ENCODE results near the gene PTPRM. TPM values are rescaled to one million over a fixed set of nuclear protein-coding genes. Genes with fewer than 3 reads are reported as not detected.

The PTPRM gene
- total and polyA plus RNA-seq, 2 donors = 37.3 to 55.6 TPM

DNA sequence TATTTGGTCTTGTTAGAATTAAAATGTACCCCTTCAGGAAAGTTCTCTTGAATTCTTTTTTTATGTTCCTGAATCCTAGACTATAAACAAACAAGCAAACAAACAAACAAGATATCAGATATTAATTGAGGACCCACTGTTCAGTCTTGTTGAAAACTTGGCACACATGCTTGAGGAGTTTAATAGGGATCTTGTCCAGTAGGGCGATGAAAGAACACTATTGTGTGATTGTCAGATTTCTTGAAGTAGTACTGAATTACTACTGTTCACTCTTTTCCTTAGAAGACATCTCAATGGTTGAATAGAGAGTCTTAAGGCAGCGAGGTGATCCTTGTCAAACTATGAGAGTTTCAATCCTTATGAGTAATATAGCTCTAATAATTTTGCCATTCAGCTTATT is 130.2 kb downstream of the PTPRM start:
- WGBS = 96% methylated on average over 2 of the region's 2 CpGs
- no peak overlapping the region for H3K27ac ChIP-seq (ENCODE audit: low read depth in 1 of 2, low read length in 1 of 2)

DNA sequence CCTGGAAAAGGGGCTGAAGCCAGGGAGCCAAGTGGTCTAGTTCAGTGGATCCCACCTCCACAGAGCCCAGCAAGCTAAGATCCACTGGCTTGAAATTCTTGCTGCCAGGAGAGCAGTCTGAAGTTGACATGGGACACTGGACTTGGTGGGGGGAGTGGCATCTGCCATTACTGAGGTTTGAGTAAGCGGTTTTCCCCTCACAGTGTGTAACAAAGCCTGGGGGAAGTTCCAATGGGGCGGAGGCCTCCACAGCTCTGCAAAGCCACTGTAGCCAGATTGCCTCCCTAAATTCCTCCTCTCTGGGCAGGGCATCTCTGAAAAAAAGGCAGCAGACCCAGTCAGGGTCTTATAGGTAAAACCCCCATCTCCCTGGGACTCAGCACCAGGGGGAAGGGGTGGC is 144.4 kb downstream of the PTPRM start:
- WGBS = 99% methylated on average over 2 of the region's 2 CpGs
- no peak for DNase-seq (ENCODE audit: low read depth in 6 of 9, low spot score in 9 of 9)
- no peak overlapping the region for H3K4me3 ChIP-seq (ENCODE audit: low read length in 2 of 2)
- H3K9me3 ChIP-seq (ENCODE audit: control insufficient read depth in 2 of 2, insufficient read depth in 1 of 2, low read length in 1 of 2) = no peaks in the 10 kb centered on the region
- no peak overlapping the region for H3K27ac ChIP-seq (ENCODE audit: low read depth in 1 of 2, low read length in 1 of 2)
- H3K27me3 ChIP-seq (ENCODE audit: control insufficient read depth in 2 of 2, insufficient read depth in 1 of 2, low read length in 1 of 2) = no peaks in the 10 kb centered on the region
- H3K36me3 ChIP-seq (ENCODE audit: control insufficient read depth in 2 of 2, insufficient read depth in 2 of 2, low read length in 1 of 2) = no peaks in the 10 kb centered on the region
- no peaks in the 10 kb centered on the region for H3K4me1 ChIP-seq (ENCODE audit: control insufficient read depth in 2 of 2, insufficient read depth in 2 of 2, low read length in 2 of 2)

More for the DNA sequence above, 130.2 kb downstream of the PTPRM start:
- no peaks in the 10 kb centered on the region for H3K27me3 ChIP-seq (ENCODE audit: control insufficient read depth in 2 of 2, insufficient read depth in 1 of 2, low read length in 1 of 2)
- no peak overlapping the region for H3K4me3 ChIP-seq (ENCODE audit: low read length in 2 of 2)
- no peak for DNase-seq (ENCODE audit: low read depth in 6 of 9, low spot score in 9 of 9)
- H3K9me3 ChIP-seq (ENCODE audit: control insufficient read depth in 2 of 2, insufficient read depth in 1 of 2, low read length in 1 of 2) = no peaks in the 10 kb centered on the region
- no peaks in the 10 kb centered on the region for H3K36me3 ChIP-seq (ENCODE audit: control insufficient read depth in 2 of 2, insufficient read depth in 2 of 2, low read length in 1 of 2)
- H3K4me1 ChIP-seq (ENCODE audit: control insufficient read depth in 2 of 2, insufficient read depth in 2 of 2, low read length in 2 of 2) = no peaks in the 10 kb centered on the region

DNA sequence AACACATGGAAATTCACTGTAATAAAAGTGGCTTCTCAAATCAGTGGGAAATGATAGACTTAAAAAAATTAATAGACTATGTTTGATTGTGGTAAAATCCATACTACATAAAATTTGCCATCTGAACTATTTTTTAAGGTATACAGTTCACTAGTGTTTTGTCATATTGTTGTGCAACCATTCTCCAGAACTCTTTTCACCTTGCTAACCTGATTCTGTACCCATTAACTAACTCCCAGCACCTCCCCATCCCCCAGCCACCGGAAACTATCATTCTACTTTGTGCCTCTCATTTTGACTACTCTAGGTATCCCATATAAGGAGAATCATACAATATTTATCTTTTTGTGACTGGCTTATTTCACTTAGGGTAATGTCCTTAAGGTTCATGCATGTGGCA is 153.3 kb downstream of the PTPRM start:
- no peak for DNase-seq (ENCODE audit: low read depth in 6 of 9, low spot score in 9 of 9)
- Histone ChIP-seq H3K4me3 (ENCODE audit: low read length in 2 of 2) (no peak overlapping the region), H3K27ac (ENCODE audit: low read depth in 1 of 2, low read length in 1 of 2) (no peak overlapping the region), H3K27me3 (ENCODE audit: control insufficient read depth in 2 of 2, insufficient read depth in 1 of 2, low read length in 1 of 2) (no peaks in the 10 kb centered on the region), H3K4me1 (ENCODE audit: control insufficient read depth in 2 of 2, insufficient read depth in 2 of 2, low read length in 2 of 2) (no peaks in the 10 kb centered on the region), H3K9me3 (ENCODE audit: control insufficient read depth in 2 of 2, insufficient read depth in 1 of 2, low read length in 1 of 2) (peaks cover 0 to 9% of the 10 kb centered on the region in 2 donors), H3K36me3 (ENCODE audit: control insufficient read depth in 2 of 2, insufficient read depth in 2 of 2, low read length in 1 of 2) (no peaks in the 10 kb centered on the region)
- WGBS = 94% methylated on average over 1 of the region's 1 CpG

DNA sequence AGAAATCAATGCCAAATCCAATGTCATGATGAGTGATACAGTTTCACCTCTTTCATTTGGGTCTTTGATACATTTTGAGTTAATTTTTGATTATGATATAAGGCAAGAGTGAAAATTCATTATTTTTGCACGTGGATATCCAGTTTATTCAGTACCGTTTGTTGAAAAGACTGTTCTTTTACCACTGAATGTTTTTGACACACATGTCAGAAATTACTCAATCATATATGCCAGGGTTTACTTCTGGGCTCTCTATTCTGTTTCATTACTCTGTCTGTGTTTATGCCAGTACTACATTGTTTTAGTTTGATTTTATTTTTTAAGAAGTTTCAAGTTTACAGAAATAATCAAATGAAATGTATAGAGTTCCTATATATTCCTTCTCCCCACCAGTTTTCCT is 154.4 kb downstream of the PTPRM start:
- no peaks in the 10 kb centered on the region for H3K27me3 ChIP-seq (ENCODE audit: control insufficient read depth in 2 of 2, insufficient read depth in 1 of 2, low read length in 1 of 2)
- H3K9me3 ChIP-seq (ENCODE audit: control insufficient read depth in 2 of 2, insufficient read depth in 1 of 2, low read length in 1 of 2) = peaks cover 0 to 9% of the 10 kb centered on the region in 2 donors
- H3K36me3 ChIP-seq (ENCODE audit: control insufficient read depth in 2 of 2, insufficient read depth in 2 of 2, low read length in 1 of 2) = no peaks in the 10 kb centered on the region
- 91% methylated on average over 2 of the region's 2 CpGs for WGBS
- no peak for DNase-seq (ENCODE audit: low read depth in 6 of 9, low spot score in 9 of 9)
- H3K4me1 ChIP-seq (ENCODE audit: control insufficient read depth in 2 of 2, insufficient read depth in 2 of 2, low read length in 2 of 2) = peaks cover 0 to 6% of the 10 kb centered on the region in 2 donors
- H3K27ac ChIP-seq (ENCODE audit: low read depth in 1 of 2, low read length in 1 of 2) = no peak overlapping the region
- H3K4me3 ChIP-seq (ENCODE audit: low read length in 2 of 2) = no peak overlapping the region

DNA sequence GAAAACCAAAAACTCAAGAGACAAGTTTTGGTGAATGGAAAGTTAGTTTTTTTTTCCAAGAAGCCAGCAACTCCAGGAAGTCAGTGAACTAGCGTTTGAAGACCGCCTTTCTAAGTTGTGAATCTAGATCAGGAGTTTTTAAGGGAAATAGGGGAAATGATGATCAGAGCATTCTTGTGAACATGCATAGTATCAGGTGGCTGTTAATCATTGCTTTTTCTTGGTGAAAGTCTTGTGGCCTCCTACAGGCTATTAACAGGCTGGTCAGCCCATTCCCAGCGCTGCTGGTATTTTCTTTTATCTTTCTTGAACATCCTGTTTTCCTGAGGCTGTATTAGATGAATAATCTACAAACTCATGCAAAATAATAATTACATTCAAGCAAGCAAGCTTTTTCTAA is 155.8 kb downstream of the PTPRM start:
- WGBS = 89% methylated on average over 3 of the region's 3 CpGs
- peaks cover 0 to 6% of the 10 kb centered on the region in 2 donors for H3K4me1 ChIP-seq (ENCODE audit: control insufficient read depth in 2 of 2, insufficient read depth in 2 of 2, low read length in 2 of 2)
- no peak overlapping the region for H3K27ac ChIP-seq (ENCODE audit: low read depth in 1 of 2, low read length in 1 of 2)
- H3K9me3 ChIP-seq (ENCODE audit: control insufficient read depth in 2 of 2, insufficient read depth in 1 of 2, low read length in 1 of 2) = no peaks in the 10 kb centered on the region
- no peaks in the 10 kb centered on the region for H3K36me3 ChIP-seq (ENCODE audit: control insufficient read depth in 2 of 2, insufficient read depth in 2 of 2, low read length in 1 of 2)
- H3K4me3 ChIP-seq (ENCODE audit: low read length in 2 of 2) = no peak overlapping the region
- H3K27me3 ChIP-seq (ENCODE audit: control insufficient read depth in 2 of 2, insufficient read depth in 1 of 2, low read length in 1 of 2) = no peaks in the 10 kb centered on the region
- DNase-seq (ENCODE audit: low read depth in 6 of 9, low spot score in 9 of 9) = no peak

DNA sequence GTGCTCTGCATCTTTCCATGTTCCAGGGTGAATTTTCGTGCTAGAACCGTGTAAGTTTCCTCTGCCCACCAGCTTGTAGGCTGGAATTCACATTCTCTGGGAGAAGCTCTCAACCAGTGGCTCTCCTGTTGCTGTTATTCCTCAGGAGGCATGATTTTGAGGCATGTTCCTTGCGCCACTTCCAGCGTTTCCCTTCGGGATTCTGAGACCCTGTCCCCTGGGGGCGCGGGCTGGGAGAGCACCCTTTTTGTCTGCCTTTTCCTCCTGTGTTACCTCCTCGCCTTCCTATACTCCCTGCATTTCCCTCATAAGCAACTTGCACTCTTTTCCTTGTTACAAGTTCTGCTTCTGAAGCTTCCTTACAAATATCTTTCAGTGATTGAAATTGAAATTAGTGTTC is 156.4 kb downstream of the PTPRM start:
- Histone ChIP-seq H3K9me3 (ENCODE audit: control insufficient read depth in 2 of 2, insufficient read depth in 1 of 2, low read length in 1 of 2) (no peaks in the 10 kb centered on the region), H3K4me3 (ENCODE audit: low read length in 2 of 2) (no peak overlapping the region), H3K27me3 (ENCODE audit: control insufficient read depth in 2 of 2, insufficient read depth in 1 of 2, low read length in 1 of 2) (no peaks in the 10 kb centered on the region), H3K27ac (ENCODE audit: low read depth in 1 of 2, low read length in 1 of 2) (no peak overlapping the region), H3K4me1 (ENCODE audit: control insufficient read depth in 2 of 2, insufficient read depth in 2 of 2, low read length in 2 of 2) (peaks cover 0 to 6% of the 10 kb centered on the region in 2 donors), H3K36me3 (ENCODE audit: control insufficient read depth in 2 of 2, insufficient read depth in 2 of 2, low read length in 1 of 2) (no peaks in the 10 kb centered on the region)
- DNase-seq (ENCODE audit: low read depth in 6 of 9, low spot score in 9 of 9) = no peak
- 92% methylated on average over 8 of the region's 8 CpGs for WGBS

DNA sequence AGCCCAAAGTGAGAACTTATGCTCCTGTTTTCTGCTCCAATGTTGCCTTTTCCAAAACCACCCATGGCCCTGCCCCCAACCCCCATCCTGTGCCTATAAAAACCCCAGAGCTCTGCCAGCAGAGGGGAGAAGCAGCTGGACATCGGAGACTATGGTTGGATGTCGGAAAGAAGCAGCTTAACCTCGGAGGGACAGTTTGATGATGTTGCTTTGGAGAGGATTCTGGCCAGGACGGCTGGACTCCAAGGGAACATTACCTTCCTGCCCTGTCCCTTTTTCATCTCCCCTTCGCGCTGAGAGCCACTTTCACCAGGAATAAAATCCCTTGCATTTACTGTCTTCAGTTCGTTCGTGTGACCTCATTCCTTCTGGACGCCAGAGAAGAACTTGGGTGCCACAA is 158.4 kb downstream of the PTPRM start:
- Histone ChIP-seq H3K27ac (ENCODE audit: low read depth in 1 of 2, low read length in 1 of 2) (no peak overlapping the region), H3K9me3 (ENCODE audit: control insufficient read depth in 2 of 2, insufficient read depth in 1 of 2, low read length in 1 of 2) (no peaks in the 10 kb centered on the region), H3K36me3 (ENCODE audit: control insufficient read depth in 2 of 2, insufficient read depth in 2 of 2, low read length in 1 of 2) (no peaks in the 10 kb centered on the region), H3K4me1 (ENCODE audit: control insufficient read depth in 2 of 2, insufficient read depth in 2 of 2, low read length in 2 of 2) (peaks cover 0 to 6% of the 10 kb centered on the region in 2 donors), H3K27me3 (ENCODE audit: control insufficient read depth in 2 of 2, insufficient read depth in 1 of 2, low read length in 1 of 2) (no peaks in the 10 kb centered on the region), H3K4me3 (ENCODE audit: low read length in 2 of 2) (no peak overlapping the region)
- WGBS = 98% methylated on average over 9 of the region's 9 CpGs
- no peak for DNase-seq (ENCODE audit: low read depth in 6 of 9, low spot score in 9 of 9)

DNA sequence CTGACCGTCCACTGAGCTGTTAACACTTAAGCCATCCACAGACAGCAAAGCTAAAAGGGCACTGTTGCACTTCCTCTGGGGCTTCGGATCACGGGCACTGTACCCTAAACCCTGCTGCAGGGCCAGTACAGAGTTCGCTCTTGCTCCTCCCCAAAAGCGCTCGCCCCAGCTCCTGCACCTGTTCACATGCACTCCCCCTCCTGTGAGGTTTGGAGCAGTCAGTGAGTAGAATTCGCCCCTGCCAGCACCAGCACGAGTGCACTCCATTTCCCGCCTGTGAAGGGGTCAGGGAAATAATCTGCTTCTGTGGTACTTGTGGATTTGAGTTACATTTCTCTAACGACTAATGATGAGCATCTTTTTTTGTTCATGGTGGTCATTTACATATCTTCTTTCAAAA is 158.8 kb downstream of the PTPRM start:
- H3K4me1 ChIP-seq (ENCODE audit: control insufficient read depth in 2 of 2, insufficient read depth in 2 of 2, low read length in 2 of 2) = peaks cover 0 to 6% of the 10 kb centered on the region in 2 donors
- H3K36me3 ChIP-seq (ENCODE audit: control insufficient read depth in 2 of 2, insufficient read depth in 2 of 2, low read length in 1 of 2) = no peaks in the 10 kb centered on the region
- no peaks in the 10 kb centered on the region for H3K27me3 ChIP-seq (ENCODE audit: control insufficient read depth in 2 of 2, insufficient read depth in 1 of 2, low read length in 1 of 2)
- DNase-seq (ENCODE audit: low read depth in 6 of 9, low spot score in 9 of 9) = no peak
- no peak overlapping the region for H3K27ac ChIP-seq (ENCODE audit: low read depth in 1 of 2, low read length in 1 of 2)
- no peaks in the 10 kb centered on the region for H3K9me3 ChIP-seq (ENCODE audit: control insufficient read depth in 2 of 2, insufficient read depth in 1 of 2, low read length in 1 of 2)
- no peak overlapping the region for H3K4me3 ChIP-seq (ENCODE audit: low read length in 2 of 2)
- 82% methylated on average over 10 of the region's 10 CpGs for WGBS

DNA sequence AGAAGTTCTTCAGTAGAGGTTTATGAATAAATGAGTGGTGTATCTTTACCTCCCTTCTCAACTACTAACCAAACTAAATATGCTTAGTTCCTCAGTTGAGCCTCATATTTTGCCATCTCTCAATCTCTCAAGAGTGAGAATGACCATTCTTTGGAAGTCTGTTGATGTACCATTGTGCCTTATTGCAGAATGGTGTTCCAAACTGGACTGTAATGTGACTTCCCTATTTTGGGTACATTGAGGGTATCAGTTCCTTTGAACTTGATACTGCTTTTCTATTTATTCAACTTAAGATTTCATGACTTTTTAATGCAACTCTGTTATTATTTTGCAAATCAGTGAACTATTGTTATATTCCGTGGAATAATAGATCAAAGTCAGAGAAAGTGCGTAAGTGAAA is 159.4 kb downstream of the PTPRM start:
- no peaks in the 10 kb centered on the region for H3K36me3 ChIP-seq (ENCODE audit: control insufficient read depth in 2 of 2, insufficient read depth in 2 of 2, low read length in 1 of 2)
- 65% methylated on average over 2 of the region's 2 CpGs for WGBS
- no peaks in the 10 kb centered on the region for H3K27me3 ChIP-seq (ENCODE audit: control insufficient read depth in 2 of 2, insufficient read depth in 1 of 2, low read length in 1 of 2)
- no peaks in the 10 kb centered on the region for H3K9me3 ChIP-seq (ENCODE audit: control insufficient read depth in 2 of 2, insufficient read depth in 1 of 2, low read length in 1 of 2)
- H3K27ac ChIP-seq (ENCODE audit: low read depth in 1 of 2, low read length in 1 of 2) = no peak overlapping the region
- H3K4me3 ChIP-seq (ENCODE audit: low read length in 2 of 2) = no peak overlapping the region
- DNase-seq (ENCODE audit: low read depth in 6 of 9, low spot score in 9 of 9) = no peak
- H3K4me1 ChIP-seq (ENCODE audit: control insufficient read depth in 2 of 2, insufficient read depth in 2 of 2, low read length in 2 of 2) = peaks cover 0 to 6% of the 10 kb centered on the region in 2 donors
